ENCODE results near the gene CDKAL1.

CDKAL1 gene

GRCh38 chr6:21131406-21131805 is 597.1 kb downstream of the CDKAL1 start:
- DNase-seq, result no peak

GRCh38 chr6:21132446-21132845 is 598.2 kb downstream of the CDKAL1 start:
- no peak for DNase-seq

GRCh38 chr6:21132856-21133838 is 598.9 kb downstream of the CDKAL1 start:
- DNase-seq, result no peak

DNA sequence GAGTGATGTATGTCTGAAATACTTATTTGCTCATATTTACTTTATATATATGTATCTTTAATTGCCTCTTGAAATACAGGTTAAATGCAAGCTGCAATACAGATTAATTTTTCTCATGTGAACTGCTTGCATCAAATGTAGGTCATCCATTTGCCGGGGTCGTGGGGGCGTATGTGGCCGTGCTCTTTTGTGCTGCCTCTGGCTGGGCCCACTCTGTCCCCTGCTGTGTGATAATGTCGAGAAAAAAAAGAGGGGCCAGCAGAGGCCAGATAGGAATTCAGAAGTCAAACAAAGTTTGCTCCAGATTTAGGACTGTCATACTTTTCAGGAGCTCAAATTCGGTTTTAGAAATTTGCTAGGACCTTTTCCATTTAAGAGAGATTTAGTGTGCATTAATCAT is 599.6 kb downstream of the CDKAL1 start:
- no peak for DNase-seq

- DNase-seq, result no peak
These were observed 600.1 kb downstream of the CDKAL1 start for GRCh38 chr6:21134356-21134755.

- no peak for DNase-seq
These were observed 601.3 kb downstream of the CDKAL1 start for GRCh38 chr6:21135484-21136013.

DNA sequence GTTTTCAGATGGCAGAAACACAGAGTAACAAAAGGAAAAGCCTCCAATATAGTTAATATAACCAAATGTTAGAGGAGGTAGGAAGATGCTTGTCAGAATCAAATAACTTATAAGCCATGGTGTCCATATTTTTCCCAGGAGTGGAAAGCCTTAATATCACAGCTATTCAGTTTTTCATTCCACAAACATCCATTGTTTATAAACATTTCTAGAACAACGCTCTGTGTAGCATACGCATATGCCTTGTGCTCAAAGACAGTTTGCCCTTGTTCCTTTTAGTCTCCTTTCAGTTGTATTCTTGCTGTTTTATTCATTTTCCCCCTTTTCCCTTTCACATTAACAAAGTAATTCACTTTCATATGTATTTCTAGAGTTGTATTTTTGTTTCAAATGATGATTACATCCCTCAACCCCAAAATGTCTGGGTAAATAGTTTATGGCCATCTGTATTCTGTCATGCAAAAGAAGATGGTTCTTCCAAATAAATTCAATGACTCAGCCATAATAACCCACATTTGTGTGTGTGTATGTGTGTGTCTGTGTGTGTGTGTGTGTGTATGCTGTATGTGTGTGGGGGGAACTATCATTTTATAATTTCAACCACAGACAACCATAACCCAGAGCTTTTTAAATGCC is 603.6 kb downstream of the CDKAL1 start:
- no peak for DNase-seq

- DNase-seq, result no peak
These were observed 604.2 kb downstream of the CDKAL1 start for GRCh38 chr6:21138336-21139069.

- no peak for DNase-seq
These were observed 606.7 kb downstream of the CDKAL1 start for GRCh38 chr6:21140966-21141365.

DNA sequence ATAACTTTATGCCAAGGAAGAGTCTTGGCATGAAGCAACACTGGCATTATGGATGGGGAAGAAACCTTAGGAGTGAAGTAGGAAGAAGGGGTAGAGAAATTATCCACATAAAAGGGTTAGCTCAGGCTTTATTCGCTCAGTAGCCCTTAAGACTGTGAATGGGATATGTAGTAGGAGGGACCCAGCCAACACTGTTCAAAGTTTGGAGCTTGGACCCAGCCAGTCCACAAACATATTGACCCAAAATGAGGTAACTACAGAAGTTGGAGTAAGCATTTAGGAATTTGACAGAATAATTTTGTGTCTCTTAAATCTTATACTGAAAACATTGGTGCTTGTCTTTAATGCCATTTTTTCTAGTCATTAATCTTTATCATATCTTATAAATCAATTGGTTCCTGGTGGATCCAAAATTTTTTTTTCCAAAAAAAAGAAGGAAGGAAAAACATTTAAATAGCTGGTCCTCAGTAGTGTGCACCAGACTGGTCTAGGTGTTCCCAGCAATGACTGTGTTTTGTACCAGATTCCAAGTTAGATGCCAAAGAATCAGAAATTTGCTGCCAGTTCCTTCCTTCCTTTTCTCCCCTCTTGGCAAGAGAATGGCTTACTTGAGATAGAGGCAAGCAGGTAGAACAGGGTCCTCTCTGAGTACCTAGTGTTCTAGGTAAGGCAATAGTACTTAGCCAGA is 607.5 kb downstream of the CDKAL1 start:
- no peak for DNase-seq

- no peak for DNase-seq
These were observed 608.5 kb downstream of the CDKAL1 start for GRCh38 chr6:21142741-21143140.

GRCh38 chr6:21143645-21144044 is 609.4 kb downstream of the CDKAL1 start:
- DNase-seq, result no peak

- DNase-seq, result no peak
These were observed 610.7 kb downstream of the CDKAL1 start for GRCh38 chr6:21144928-21145327.

DNA sequence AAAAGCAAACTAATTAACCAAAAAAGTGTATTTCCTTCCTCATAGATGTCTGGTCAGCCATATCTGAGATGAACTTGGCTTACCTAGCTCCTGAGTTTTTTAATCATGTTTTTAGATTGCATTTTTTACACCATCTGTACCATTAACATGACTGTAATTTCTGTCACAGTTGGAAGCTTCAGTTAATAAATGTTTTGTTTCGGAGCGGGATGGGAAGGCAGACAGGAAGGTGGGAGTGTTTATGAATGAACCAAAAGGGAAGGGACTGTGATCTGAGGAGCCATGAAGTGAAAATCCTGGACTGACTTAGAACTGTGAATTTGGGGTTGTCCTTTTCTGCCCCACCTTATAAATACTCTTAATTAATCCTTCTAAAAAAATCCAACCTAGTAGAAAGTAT is 613.7 kb downstream of the CDKAL1 start:
- no peak for DNase-seq

DNA sequence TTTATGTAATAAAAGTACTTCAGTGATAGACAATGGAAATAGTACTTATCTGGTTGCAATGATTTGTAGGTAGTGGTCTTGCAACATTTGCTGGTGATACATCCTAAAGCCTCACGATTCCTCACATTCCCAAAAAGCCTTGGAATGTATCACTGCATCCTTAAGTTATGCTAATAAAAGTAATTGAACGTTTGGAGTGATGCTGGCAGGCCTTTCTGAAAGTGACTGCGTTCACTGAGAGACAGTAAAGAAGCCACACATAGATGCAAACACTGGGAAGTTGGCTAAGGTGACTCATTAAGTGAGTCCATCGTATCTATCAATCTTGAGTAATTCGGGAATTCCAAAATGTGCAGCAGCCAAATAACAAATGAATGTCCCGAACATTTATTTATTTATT is 615.2 kb downstream of the CDKAL1 start:
- no peak for DNase-seq

GRCh38 chr6:21150667-21151066 is 616.4 kb downstream of the CDKAL1 start:
- DNase-seq, result no peak

DNA sequence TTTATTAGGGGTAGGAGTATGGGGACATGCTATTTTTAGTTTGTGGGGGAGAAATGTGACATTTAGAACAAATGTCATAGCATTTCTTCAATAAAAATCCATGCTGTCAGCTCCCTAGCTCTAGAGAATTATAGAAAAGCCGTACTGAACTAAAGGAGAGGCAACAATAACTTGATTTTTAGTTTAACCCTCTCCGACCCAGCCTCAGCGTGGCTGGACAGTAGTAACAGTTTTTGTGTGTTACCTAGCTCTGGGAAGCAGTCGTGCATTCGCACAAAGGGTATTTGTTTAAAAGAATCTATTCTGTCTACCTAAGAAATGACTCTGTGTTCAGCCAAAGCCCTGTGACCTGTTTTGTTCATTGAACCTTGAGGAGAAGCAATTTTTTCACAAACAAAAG is 616.9 kb downstream of the CDKAL1 start:
- DNase-seq, result no peak

DNA sequence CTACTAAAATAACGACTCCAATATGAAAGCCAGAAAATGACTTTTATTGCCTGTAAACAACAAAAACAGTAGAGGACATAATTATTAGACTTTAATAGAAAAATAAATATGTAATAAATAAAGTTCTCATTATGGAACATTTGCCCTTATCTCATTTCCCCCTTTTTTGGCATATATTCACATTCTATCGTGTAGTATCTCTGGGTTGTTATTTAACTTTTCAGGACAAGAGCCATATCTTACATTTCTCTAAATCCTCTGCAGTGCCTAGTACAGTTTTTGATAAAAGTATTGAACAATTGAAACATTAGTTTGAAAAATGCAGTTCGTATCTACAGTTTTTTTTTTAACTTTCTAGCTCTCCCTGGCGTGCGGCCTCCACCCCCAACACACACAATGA is 617.3 kb downstream of the CDKAL1 start:
- DNase-seq, result no peak

- no peak for DNase-seq
These were observed 623.1 kb downstream of the CDKAL1 start for GRCh38 chr6:21157186-21157929.

GRCh38 chr6:21158149-21158548 is 623.9 kb downstream of the CDKAL1 start:
- DNase-seq, result no peak

DNA sequence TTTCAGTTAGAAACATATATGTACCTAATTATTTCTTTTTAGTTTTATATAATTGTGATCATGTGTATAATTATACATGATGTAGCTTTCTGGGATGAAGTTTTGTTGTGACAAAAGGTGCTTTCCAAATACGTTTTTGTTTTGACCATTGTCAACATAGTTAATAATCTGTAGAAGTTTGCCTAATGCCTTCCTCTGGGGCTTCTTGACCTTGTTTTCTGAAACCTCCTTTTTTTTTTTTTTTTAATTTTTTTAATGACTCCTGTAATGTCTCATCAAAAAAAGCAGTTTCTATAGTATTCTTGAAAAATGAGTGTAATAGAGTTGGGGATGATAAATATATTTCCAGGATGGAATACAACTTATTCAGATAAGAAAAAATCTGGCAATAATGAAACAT is 624.6 kb downstream of the CDKAL1 start:
- DNase-seq, result no peak

- no peak for DNase-seq
These were observed 625.2 kb downstream of the CDKAL1 start for GRCh38 chr6:21159465-21159864.

All from activated CD4-positive, alpha-beta T cell treated with anti-CD3 and anti-CD28 coated beads for 48 hours (primary cell).